CD14-positive monocyte (primary cell): ENCODE data around the gene PRELID3B. TPM values are rescaled to one million over a fixed set of nuclear protein-coding genes. Genes with fewer than 3 reads are reported as not detected.
A peak's percentile ranks its signal among the peaks of the same experiment; 100 is the strongest.

Experiments
- DNase-seq, 3 donors: peaks; one replicate each; pipeline ENCODE4 v3.0.0-alpha.2; 2011 to 2022
- H2AFZ ChIP-seq: 2 replicates; pipeline ENCODE4 v1.6.0; 2012; ENCODE audit warnings: mild to moderate bottlenecking, low read depth, low read length, inconsistent platforms; ENCODE audit not compliant: insufficient read depth, poor library complexity, severe bottlenecking
- H3K27ac ChIP-seq, 2 donors: 1 replicate in 1 of 2; 2 replicates in 1 of 2; pipeline ENCODE4 v1.5.1; 2012 to 2013; ENCODE audit warnings: low read length in 2 of 2, control low read depth in 1 of 2, inconsistent platforms in 1 of 2, low read depth in 1 of 2, mild to moderate bottlenecking in 1 of 2
- H3K27me3 ChIP-seq, 2 donors: one replicate each; pipeline versions ENCODE4 v1.6.0 to v1.6.1; 2011 to 2013; ENCODE audit warnings: low read length in 2 of 2; ENCODE audit not compliant: control insufficient read depth in 2 of 2, insufficient read depth in 2 of 2
- H3K36me3 ChIP-seq, 2 donors: replicated peaks in 1 of 2; 1 replicate in 1 of 2; 2 replicates in 1 of 2; pipeline versions ENCODE4 v1.5.1 to v1.6.1; 2012 to 2013; ENCODE audit warnings: low read length in 2 of 2, control low read depth in 1 of 2, inconsistent platforms in 1 of 2, mild to moderate bottlenecking in 1 of 2; ENCODE audit not compliant: insufficient read depth in 2 of 2, control insufficient read depth in 1 of 2
- H3K4me1 ChIP-seq, 2 donors: 1 replicate in 1 of 2; 2 replicates in 1 of 2; pipeline versions ENCODE4 v1.5.1 to v1.6.1; 2012 to 2013; ENCODE audit warnings: low read length in 2 of 2, control low read depth in 1 of 2, inconsistent platforms in 1 of 2, mild to moderate bottlenecking in 1 of 2, moderate library complexity in 1 of 2; ENCODE audit not compliant: insufficient read depth in 2 of 2, control insufficient read depth in 1 of 2
- H3K4me2 ChIP-seq: replicated peaks from 2 replicates; pipeline ENCODE3; 2012; ENCODE audit warnings: low read length, moderate library complexity, mild to moderate bottlenecking; ENCODE audit not compliant: poor library complexity, severe bottlenecking; ENCODE audit errors: extremely low read depth
- H3K4me3 ChIP-seq, 3 experiments: fragments of 200-600 bp in 1 of 3; sonication (generic) in 1 of 3; replicated peaks in 1 of 3; 1 replicate in 2 of 3; 2 replicates in 1 of 3; pipeline ENCODE4 v1.5.1; 2011 to 2013; ENCODE audit warnings: low read length in 3 of 3, mild to moderate bottlenecking in 3 of 3, control low read depth in 2 of 3, low read depth in 2 of 3, inconsistent platforms in 1 of 3, moderate library complexity in 1 of 3
- H3K79me2 ChIP-seq: 2 replicates; pipeline ENCODE4 v1.6.0; 2012; ENCODE audit warnings: mild to moderate bottlenecking, control low read depth, inconsistent platforms, low read length, moderate library complexity; ENCODE audit not compliant: insufficient read depth
- H3K9ac ChIP-seq: 2 replicates; pipeline ENCODE4 v1.6.0; 2017; ENCODE audit warnings: low read length, mild to moderate bottlenecking; ENCODE audit not compliant: insufficient read depth, poor library complexity, severe bottlenecking
- H3K9me3 ChIP-seq, 2 donors: replicated peaks in 1 of 2; 1 replicate in 1 of 2; 2 replicates in 1 of 2; pipeline versions ENCODE4 v1.5.1 to v1.6.1; 2012 to 2013; ENCODE audit warnings: low read length in 2 of 2, control low read depth in 1 of 2; ENCODE audit not compliant: control insufficient read depth in 1 of 2, insufficient read depth in 1 of 2
- H4K20me1 ChIP-seq: 2 replicates; pipeline ENCODE4 v1.6.0; 2012; ENCODE audit warnings: mild to moderate bottlenecking, low read length, control low read depth, moderate library complexity; ENCODE audit not compliant: insufficient read depth
- H3K27ac Mint-ChIP-seq, 7 donors: one replicate each; pipeline ENCODE4 v1.8.0; 2020; ENCODE audit warnings: mild to moderate bottlenecking in 7 of 7, mixed read lengths in 7 of 7, moderate library complexity in 6 of 7, inconsistent platforms in 2 of 7
- H3K27me3 Mint-ChIP-seq, 3 donors: one replicate each; pipeline ENCODE4 v1.8.0; 2021 to 2022; ENCODE audit warnings: low read depth in 3 of 3, mild to moderate bottlenecking in 3 of 3, mixed read lengths in 3 of 3, moderate library complexity in 3 of 3, inconsistent platforms in 1 of 3
- H3K36me3 Mint-ChIP-seq, 2 donors: one replicate each; pipeline ENCODE4 v1.8.0; 2020; ENCODE audit warnings: mixed read lengths in 2 of 2, inconsistent platforms in 1 of 2, mild to moderate bottlenecking in 1 of 2
- H3K4me1 Mint-ChIP-seq: one replicate; pipeline ENCODE4 v1.8.0; 2020; ENCODE audit warnings: mild to moderate bottlenecking, mixed read lengths
- H3K4me3 Mint-ChIP-seq, 2 donors: one replicate each; pipeline ENCODE4 v1.8.0; 2020; ENCODE audit warnings: mild to moderate bottlenecking in 2 of 2, mixed read lengths in 2 of 2, moderate library complexity in 1 of 2
- H3K9me3 Mint-ChIP-seq, 7 donors: one replicate each; pipeline ENCODE4 v1.8.0; 2020 to 2022; ENCODE audit warnings: mixed read lengths in 7 of 7, mild to moderate bottlenecking in 6 of 7, moderate library complexity in 6 of 7, inconsistent platforms in 2 of 7
- WGBS: methylation state at CpG from one replicate; pipeline ENCODE4 v1.1.5; 2013; ENCODE audit warnings: missing lambda C conversion rate; ENCODE audit not compliant: insufficient coverage; 5-methylcytosine and 5-hydroxymethylcytosine counted together
- intact Hi-C, 2 donors: fragments of 100-400 bp; cut with micrococcal nuclease; formaldehyde crosslinking; loops; one replicate each; pipeline versions ENCODE4 v1.15.0 to v1.15.1; 2023
- polyA plus RNA-seq, 3 donors: library from polyadenylated mRNA; depleted of rRNA in 1 of 3; unstranded in 2 of 3; stranded (reverse) in 1 of 3; fragments of 300-500 nt in 2 of 3; fragments of >200 nt in 1 of 3; fragmentation: Illumina TruSeq in 2 of 3; gene quantifications; 1 replicate in 2 of 3; 2 replicates in 1 of 3; pipeline ENCODE4 v1.2.3, GENCODE V29; 2012 to 2021
- TF ChIP-seq, protein P1 (sequence below): fragments of 200-600 bp; IDR thresholded peaks from one replicate; pipeline ENCODE4 v1.8.0; 2022; ENCODE audit warnings: antibody characterized with exemption, mild to moderate bottlenecking

The PRELID3B gene
- polyA plus RNA-seq, 3 donors: 16.9 to 21.0 (median 20.1) TPM

DNA sequence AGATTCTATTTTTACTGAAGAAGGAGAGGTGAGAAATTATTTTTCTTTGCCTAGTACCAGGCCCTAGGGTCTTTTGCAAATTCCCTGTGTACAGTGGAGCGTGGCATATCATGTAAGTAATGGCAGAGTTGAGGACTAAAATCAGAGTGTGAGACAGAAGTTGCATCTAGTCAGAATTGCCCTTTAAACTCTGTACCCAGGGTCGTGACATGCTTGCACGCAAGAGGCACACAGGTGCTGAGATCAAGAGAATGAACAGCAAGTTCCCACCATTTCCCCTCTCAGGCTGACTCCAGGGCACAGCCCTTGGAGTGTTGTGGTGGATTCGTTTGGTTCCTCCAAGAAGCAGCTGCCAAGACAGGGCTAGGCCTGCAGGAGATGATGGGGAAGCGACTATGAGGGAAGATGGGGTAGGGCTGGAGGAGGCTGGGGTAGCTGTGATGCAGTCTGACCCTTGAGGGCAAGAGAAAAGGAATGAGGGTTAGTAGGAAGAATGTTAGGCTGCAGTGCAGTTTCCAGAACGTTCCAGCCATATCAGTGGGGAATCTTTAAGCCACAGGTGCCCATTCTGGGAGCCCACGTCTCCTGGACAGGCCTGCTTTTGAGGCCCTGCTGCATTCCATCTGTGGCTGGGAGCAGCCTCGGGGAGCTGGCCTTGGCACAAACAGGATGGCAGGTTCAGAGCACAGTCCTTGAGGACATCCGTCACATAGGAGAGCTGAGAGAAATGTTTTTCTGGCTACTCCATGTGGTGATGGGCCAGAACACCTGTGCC, 54.6 kb downstream of the PRELID3B start:
- H3K4me1 ChIP-seq: peaks cover 4 to 11% of the 10 kb centered on the region in 2 donors
- no peak for DNase-seq
- H3K79me2 ChIP-seq: peaks cover 40% of the 10 kb centered on the region
- H3K4me1 Mint-ChIP-seq: peaks cover 15% of the 10 kb centered on the region
- H3K9me3 ChIP-seq: no peaks in the 10 kb centered on the region
- H3K9me3 Mint-ChIP-seq: no peaks in the 10 kb centered on the region
- H3K36me3 Mint-ChIP-seq: peaks cover 64 to 65% of the 10 kb centered on the region in 2 donors
- TF ChIP-seq, protein P1, sequence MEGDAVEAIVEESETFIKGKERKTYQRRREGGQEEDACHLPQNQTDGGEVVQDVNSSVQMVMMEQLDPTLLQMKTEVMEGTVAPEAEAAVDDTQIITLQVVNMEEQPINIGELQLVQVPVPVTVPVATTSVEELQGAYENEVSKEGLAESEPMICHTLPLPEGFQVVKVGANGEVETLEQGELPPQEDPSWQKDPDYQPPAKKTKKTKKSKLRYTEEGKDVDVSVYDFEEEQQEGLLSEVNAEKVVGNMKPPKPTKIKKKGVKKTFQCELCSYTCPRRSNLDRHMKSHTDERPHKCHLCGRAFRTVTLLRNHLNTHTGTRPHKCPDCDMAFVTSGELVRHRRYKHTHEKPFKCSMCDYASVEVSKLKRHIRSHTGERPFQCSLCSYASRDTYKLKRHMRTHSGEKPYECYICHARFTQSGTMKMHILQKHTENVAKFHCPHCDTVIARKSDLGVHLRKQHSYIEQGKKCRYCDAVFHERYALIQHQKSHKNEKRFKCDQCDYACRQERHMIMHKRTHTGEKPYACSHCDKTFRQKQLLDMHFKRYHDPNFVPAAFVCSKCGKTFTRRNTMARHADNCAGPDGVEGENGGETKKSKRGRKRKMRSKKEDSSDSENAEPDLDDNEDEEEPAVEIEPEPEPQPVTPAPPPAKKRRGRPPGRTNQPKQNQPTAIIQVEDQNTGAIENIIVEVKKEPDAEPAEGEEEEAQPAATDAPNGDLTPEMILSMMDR: no peak
- H3K36me3 ChIP-seq: peaks cover 58 to 75% of the 10 kb centered on the region in 2 donors
- H3K4me3 ChIP-seq: no peak overlapping the region
- no peak overlapping the region for H3K4me2 ChIP-seq
- H3K27me3 Mint-ChIP-seq: no peaks in the 10 kb centered on the region
- no peak overlapping the region for H3K9ac ChIP-seq
- H2AFZ ChIP-seq: no peak overlapping the region
- no peak overlapping the region for H3K4me3 Mint-ChIP-seq
- H3K27ac ChIP-seq: peak overlapping the region in 1 of 2 donors; percentile 4
- H3K27ac Mint-ChIP-seq: peak overlapping the region in 1 of 7 donors; percentile 16
- peaks cover 94% of the 10 kb centered on the region for H4K20me1 ChIP-seq
- intact Hi-C loops: loop anchor here in 1 of 2 donors (10.0 kb wide), 1 partner anchor 47 kb away; the partner anchor contains the start of gene ATP5F1E
- 97% methylated on average over 9 of the region's 9 CpGs for WGBS
- no peaks in the 10 kb centered on the region for H3K27me3 ChIP-seq

DNA sequence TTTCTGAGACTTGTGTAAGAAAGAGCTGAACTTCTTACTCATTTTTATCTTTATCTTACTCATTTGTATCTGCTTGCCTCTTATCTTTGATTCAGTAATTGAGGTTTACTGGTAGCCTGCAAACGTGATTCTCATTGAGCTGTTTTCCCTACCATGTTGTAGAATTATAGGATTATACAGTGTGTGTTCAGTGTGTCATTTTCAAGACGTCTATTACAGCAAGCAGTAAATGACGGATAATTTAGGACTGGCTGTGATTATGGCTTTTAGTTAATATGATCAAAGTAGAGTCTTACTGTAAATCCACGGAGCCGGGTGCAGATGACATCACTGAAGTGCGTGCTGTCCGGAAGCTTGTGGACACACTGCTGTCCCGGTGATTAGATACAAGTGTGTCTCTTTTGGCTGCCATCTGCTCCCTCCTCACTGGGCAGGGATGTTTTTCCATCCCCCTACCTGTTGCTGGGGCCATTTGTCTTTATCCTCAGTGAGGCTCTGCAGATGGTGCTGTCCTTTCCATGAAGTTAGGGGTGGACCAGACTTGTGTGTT, 55.5 kb downstream of the PRELID3B start:
- Mint-ChIP-seq H3K27ac (no peak overlapping the region), H3K4me1 (peaks cover 24% of the 10 kb centered on the region), H3K9me3 (no peaks in the 10 kb centered on the region), H3K4me3 (no peak overlapping the region), H3K36me3 (peaks cover 58 to 60% of the 10 kb centered on the region in 2 donors), H3K27me3 (no peaks in the 10 kb centered on the region)
- H3K4me3 ChIP-seq: no peak overlapping the region
- no peaks in the 10 kb centered on the region for H3K27me3 ChIP-seq
- H3K79me2 ChIP-seq: peaks cover 49% of the 10 kb centered on the region
- H3K27ac ChIP-seq: no peak overlapping the region
- H3K4me2 ChIP-seq: no peak overlapping the region
- DNase-seq: no peak
- WGBS: 97% methylated on average over 5 of the region's 8 CpGs
- peaks cover 49 to 65% of the 10 kb centered on the region in 2 donors for H3K36me3 ChIP-seq
- no peak overlapping the region for H3K9ac ChIP-seq
- H2AFZ ChIP-seq: no peak overlapping the region
- intact Hi-C loops: loop anchor here in 1 of 2 donors (10.0 kb wide), 1 partner anchor 48 kb away; the partner anchor contains the start of gene ATP5F1E
- peaks cover 13 to 20% of the 10 kb centered on the region in 2 donors for H3K4me1 ChIP-seq
- no peaks in the 10 kb centered on the region for H3K9me3 ChIP-seq
- TF ChIP-seq, protein P1: no peak
- peaks cover 84% of the 10 kb centered on the region for H4K20me1 ChIP-seq
